ENCODE results near the gene F2. TPM values are rescaled to one million over a fixed set of nuclear protein-coding genes. Genes with fewer than 3 reads are reported as not detected.

F2 gene
- total and polyA plus RNA-seq, 2 donors (not counting 1 experiment from before 2014, with no cell fraction given): not detected

GRCh38 chr11:46675288-46675851 lies 43.6 kb upstream of the F2 start:
- Mint-ChIP-seq H3K27ac (peak overlapping the region; percentile 85), H3K4me1 (peaks cover 33% of the 10 kb centered on the region), H3K9me3 (ENCODE audit: insufficient read depth) (no peaks in the 10 kb centered on the region), H3K4me3 (peak overlapping the region; percentile 23), H3K27me3 (no peaks in the 10 kb centered on the region)
- TF ChIP-seq EZH2 (IDR thresholded peaks at IDR 0.05; ENCODE audit: borderline replicate concordance, insufficient read depth, low read depth, low read length, poor library complexity, severe bottlenecking) (no peak), CTCF (IDR thresholded peaks at IDR 0.05) (no peak)
- Histone ChIP-seq H3K36me3 (replicated peaks in 1 of 2; ENCODE audit: control extremely low read depth in 1 of 2, control insufficient read depth in 1 of 2, extremely low read depth in 1 of 2, insufficient read depth in 2 of 2, low read length in 1 of 2) (peaks cover 0 to 54% of the 10 kb centered on the region in 2 experiments), H3K4me3 (ENCODE audit: control extremely low read depth in 1 of 5, extremely low read depth in 1 of 5, insufficient read depth in 1 of 5, low read depth in 2 of 5, low read length in 4 of 5) (no peak overlapping the region), H3K4me2 (replicated peaks; ENCODE audit: low read depth, low read length, poor library complexity, severe bottlenecking) (peak overlapping the region; percentile 11), H3K4me1 (ENCODE audit: control insufficient read depth in 2 of 2, insufficient read depth in 2 of 2, low read length in 2 of 2) (peaks cover 29 to 36% of the 10 kb centered on the region in 2 donors), H2AFZ (ENCODE audit: insufficient read depth, low read depth, low read length, poor library complexity, severe bottlenecking) (no peak overlapping the region), H3K9ac (ENCODE audit: low read length) (no peak overlapping the region), H3K27ac (ENCODE audit: low read length in 2 of 2) (peak overlapping the region; percentile 51 to 68), H3K27me3 (replicated peaks in 1 of 4; ENCODE audit: control extremely low read depth in 1 of 4, control insufficient read depth in 3 of 4, insufficient read depth in 4 of 4, low read length in 3 of 4) (no peaks in the 10 kb centered on the region), H4K20me1 (ENCODE audit: control insufficient read depth, insufficient read depth, low read length, poor library complexity, severe bottlenecking) (no peaks in the 10 kb centered on the region), H3K9me3 (ENCODE audit: control extremely low read depth in 1 of 3, control insufficient read depth in 2 of 3, insufficient read depth in 1 of 3, low read length in 2 of 3) (no peaks in the 10 kb centered on the region), H3K79me2 (ENCODE audit: control insufficient read depth, insufficient read depth, low read length) (no peaks in the 10 kb centered on the region)
- intact Hi-C loops (cut with micrococcal nuclease): no loop called here
- 80% methylated on average over 4 of the region's 4 CpGs for WGBS (ENCODE audit: insufficient coverage)
- ChIA-PET CTCF (interaction anchor here (0.6 kb wide), 1 partner anchor 485 kb away, joined by 3 read pairs; no protein-coding TSS in a partner anchor), POLR2A (interaction anchor here (0.7 kb wide), 1 partner anchor 539 kb away, joined by 5 read pairs; no protein-coding TSS in a partner anchor)
- DNase-seq (no peak), ATAC-seq (ENCODE audit: low read depth) (peak; percentile 18)

- no peaks in the 10 kb centered on the region for H3K27me3 ChIP-seq (replicated peaks in 1 of 4; ENCODE audit: control extremely low read depth in 1 of 4, control insufficient read depth in 3 of 4, insufficient read depth in 4 of 4, low read length in 3 of 4)
- Mint-ChIP-seq H3K4me3 (peak overlapping the region; percentile 23), H3K27ac (peak overlapping the region; percentile 76), H3K9me3 (ENCODE audit: insufficient read depth) (no peaks in the 10 kb centered on the region), H3K4me1 (peaks cover 33% of the 10 kb centered on the region), H3K27me3 (no peaks in the 10 kb centered on the region)
- intact Hi-C loops (cut with micrococcal nuclease): no loop called here
- H3K9me3 ChIP-seq (ENCODE audit: control extremely low read depth in 1 of 3, control insufficient read depth in 2 of 3, insufficient read depth in 1 of 3, low read length in 2 of 3): no peaks in the 10 kb centered on the region
- ChIA-PET CTCF (no interaction called here), POLR2A (no interaction called here)
- no peak overlapping the region for H2AFZ ChIP-seq (ENCODE audit: insufficient read depth, low read depth, low read length, poor library complexity, severe bottlenecking)
- H4K20me1 ChIP-seq (ENCODE audit: control insufficient read depth, insufficient read depth, low read length, poor library complexity, severe bottlenecking): no peaks in the 10 kb centered on the region
- DNase-seq (no peak), ATAC-seq (ENCODE audit: low read depth) (no peak)
- no peak overlapping the region for H3K9ac ChIP-seq (ENCODE audit: low read length)
- H3K27ac ChIP-seq (ENCODE audit: low read length in 2 of 2): peak overlapping the region in 1 of 2 donors; percentile 68
- TF ChIP-seq EZH2 (IDR thresholded peaks at IDR 0.05; ENCODE audit: borderline replicate concordance, insufficient read depth, low read depth, low read length, poor library complexity, severe bottlenecking) (no peak), CTCF (IDR thresholded peaks at IDR 0.05) (no peak)
- no peak overlapping the region for H3K4me3 ChIP-seq (ENCODE audit: control extremely low read depth in 1 of 5, extremely low read depth in 1 of 5, insufficient read depth in 1 of 5, low read depth in 2 of 5, low read length in 4 of 5)
- peaks cover 29 to 36% of the 10 kb centered on the region in 2 donors for H3K4me1 ChIP-seq (ENCODE audit: control insufficient read depth in 2 of 2, insufficient read depth in 2 of 2, low read length in 2 of 2)
- WGBS (ENCODE audit: insufficient coverage): no CpG with 5 or more reads among the region's 7 CpGs
- H3K79me2 ChIP-seq (ENCODE audit: control insufficient read depth, insufficient read depth, low read length): no peaks in the 10 kb centered on the region
- peaks cover 0 to 54% of the 10 kb centered on the region in 2 experiments for H3K36me3 ChIP-seq (replicated peaks in 1 of 2; ENCODE audit: control extremely low read depth in 1 of 2, control insufficient read depth in 1 of 2, extremely low read depth in 1 of 2, insufficient read depth in 2 of 2, low read length in 1 of 2)
- peak overlapping the region; percentile 11 for H3K4me2 ChIP-seq (replicated peaks; ENCODE audit: low read depth, low read length, poor library complexity, severe bottlenecking)
Measured at GRCh38 chr11:46675949-46676348, 43.1 kb upstream of the F2 start.

All from B cell (primary cell).